Measurements from ENCODE around the gene SLC35D3.

GRCh38 chr6:136971609-136972008, 49.5 kb downstream of the SLC35D3 start:
- TF ChIP-seq CTCF (IDR thresholded peaks at IDR 0.05; ENCODE audit: poor library complexity) (no peak), EZH2 (IDR thresholded peaks at IDR 0.05; ENCODE audit: borderline replicate concordance) (no peak)

Data from hepatocyte (in vitro differentiated cells).